NCI-H2196 treated with DMSO at 0.1 percent for 48 hours (cell line): ENCODE data around the gene TRDN.
"Not testable (repeated sequence)": the region's sequence is repeated elsewhere in the genome, so short reads cannot be mapped to it uniquely, and the experiment has no call there.

Source experiments
- DNase-seq: peaks from one replicate; lab custom pipeline; 2025; ENCODE audit not compliant: unreplicated experiment; lab: John Stamatoyannopoulos, UW

TRDN gene

GRCh38 chr6:123309130-123309529 lies 327.6 kb downstream of the TRDN start:
- DNase-seq = no peak

- DNase-seq = no peak
These were observed 330.4 kb downstream of the TRDN start for GRCh38 chr6:123306334-123306733.

GRCh38 chr6:123295672-123296071 lies 341.1 kb downstream of the TRDN start:
- no peak for DNase-seq

GRCh38 chr6:123295181-123295580 lies 341.6 kb downstream of the TRDN start:
- no peak for DNase-seq

- DNase-seq = no peak
These were observed 348.1 kb downstream of the TRDN start for GRCh38 chr6:123288649-123289048.

- DNase-seq = no peak
These were observed 360.2 kb downstream of the TRDN start for GRCh38 chr6:123276546-123276980.

- no peak for DNase-seq
These were observed 372.8 kb downstream of the TRDN start for GRCh38 chr6:123263981-123264380.

- DNase-seq = no peak
These were observed 396.1 kb downstream of the TRDN start for GRCh38 chr6:123240626-123241025.

- no peak for DNase-seq
These were observed 403.4 kb downstream of the TRDN start for GRCh38 chr6:123233336-123233735.

GRCh38 chr6:123227789-123228188 lies 409.0 kb downstream of the TRDN start:
- not testable (repeated sequence) for DNase-seq

GRCh38 chr6:123226398-123226797 lies 410.4 kb downstream of the TRDN start:
- DNase-seq = no peak

- no peak for DNase-seq
These were observed 412.7 kb downstream of the TRDN start for GRCh38 chr6:123224077-123224476.

- DNase-seq = no peak
These were observed 413.3 kb downstream of the TRDN start for GRCh38 chr6:123223461-123223860.

- DNase-seq = no peak
These were observed 421.5 kb downstream of the TRDN start for GRCh38 chr6:123215211-123215610.

- DNase-seq = no peak
These were observed 422.3 kb downstream of the TRDN start for GRCh38 chr6:123214433-123214832.

GRCh38 chr6:123213921-123214320 lies 422.8 kb downstream of the TRDN start:
- DNase-seq = no peak

- DNase-seq = no peak
These were observed 424.8 kb downstream of the TRDN start for GRCh38 chr6:123211777-123212545.

GRCh38 chr6:123210645-123211044 lies 426.1 kb downstream of the TRDN start:
- DNase-seq = no peak

GRCh38 chr6:123207967-123208510 lies 428.7 kb downstream of the TRDN start:
- DNase-seq = no peak

GRCh38 chr6:123203928-123204327 lies 432.8 kb downstream of the TRDN start:
- DNase-seq = no peak

- DNase-seq = no peak
These were observed 434.8 kb downstream of the TRDN start for GRCh38 chr6:123201869-123202372.

- no peak for DNase-seq
These were observed 443.5 kb downstream of the TRDN start for GRCh38 chr6:123193298-123193697.

- DNase-seq = no peak
These were observed 446.9 kb downstream of the TRDN start for GRCh38 chr6:123189816-123190215.
